ENCODE measurements around the gene GAS7.
A peak's percentile ranks its signal among the peaks of the same experiment; 100 is the strongest.

DNA sequence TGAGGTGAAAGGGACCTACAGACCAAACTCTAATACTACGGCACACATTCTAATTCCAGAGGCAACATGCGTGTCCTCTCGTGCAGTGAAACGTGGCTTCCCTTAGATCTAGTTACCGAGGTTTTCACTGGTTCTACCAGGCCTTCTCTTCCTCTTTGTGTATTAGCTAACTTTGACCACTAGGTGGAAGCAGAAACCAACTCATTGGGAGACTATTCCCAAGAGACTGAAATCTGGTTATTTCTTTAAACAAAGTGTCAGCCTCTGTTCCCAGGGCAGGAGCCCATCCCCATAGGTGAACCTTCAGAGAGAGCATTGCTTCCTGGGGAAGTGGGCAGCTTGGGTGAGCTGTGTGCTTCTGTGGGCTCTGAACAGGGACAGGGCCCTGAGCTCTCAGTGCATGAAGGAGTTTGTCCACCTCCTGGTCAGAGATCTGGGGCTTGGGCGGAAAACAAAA, 273.6 kb downstream of the GAS7 start:
- TF ChIP-seq, protein P1, sequence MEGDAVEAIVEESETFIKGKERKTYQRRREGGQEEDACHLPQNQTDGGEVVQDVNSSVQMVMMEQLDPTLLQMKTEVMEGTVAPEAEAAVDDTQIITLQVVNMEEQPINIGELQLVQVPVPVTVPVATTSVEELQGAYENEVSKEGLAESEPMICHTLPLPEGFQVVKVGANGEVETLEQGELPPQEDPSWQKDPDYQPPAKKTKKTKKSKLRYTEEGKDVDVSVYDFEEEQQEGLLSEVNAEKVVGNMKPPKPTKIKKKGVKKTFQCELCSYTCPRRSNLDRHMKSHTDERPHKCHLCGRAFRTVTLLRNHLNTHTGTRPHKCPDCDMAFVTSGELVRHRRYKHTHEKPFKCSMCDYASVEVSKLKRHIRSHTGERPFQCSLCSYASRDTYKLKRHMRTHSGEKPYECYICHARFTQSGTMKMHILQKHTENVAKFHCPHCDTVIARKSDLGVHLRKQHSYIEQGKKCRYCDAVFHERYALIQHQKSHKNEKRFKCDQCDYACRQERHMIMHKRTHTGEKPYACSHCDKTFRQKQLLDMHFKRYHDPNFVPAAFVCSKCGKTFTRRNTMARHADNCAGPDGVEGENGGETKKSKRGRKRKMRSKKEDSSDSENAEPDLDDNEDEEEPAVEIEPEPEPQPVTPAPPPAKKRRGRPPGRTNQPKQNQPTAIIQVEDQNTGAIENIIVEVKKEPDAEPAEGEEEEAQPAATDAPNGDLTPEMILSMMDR (IDR thresholded peaks at IDR 0.05) = peak; percentile 72 to 89 (median 80)
- TF ChIP-seq POLR2A (IDR thresholded peaks at IDR 0.05) = no peak
